HepG2 (cell line): ENCODE results near the gene KRTAP10-5. TPM values are rescaled to one million over a fixed set of nuclear protein-coding genes. Genes with fewer than 3 reads are reported as not detected.
A peak's percentile ranks its signal among the peaks of the same experiment; 100 is the strongest.

Experiments used
- ATAD3A ChIP-seq: sonication (generic); formaldehyde crosslinking; IDR thresholded peaks from 2 replicates; pipeline ENCODE4 v1.4.0; 2020; ENCODE audit warnings: missing genetic modification reagents
- ATF3 ChIP-seq: sonication (generic); formaldehyde crosslinking; IDR thresholded peaks from 2 replicates; pipeline ENCODE4 v1.4.0; 2020; ENCODE audit warnings: missing genetic modification reagents
- CREM ChIP-seq, 2 experiments: sonication (generic) in 1 of 2; formaldehyde crosslinking in 1 of 2; IDR thresholded peaks; 2 replicates each; pipeline versions ENCODE4 v1.4.0 to v1.6.1; 2016 to 2020; ENCODE audit warnings: antibody characterized with exemption in 1 of 2, mild to moderate bottlenecking in 1 of 2, missing genetic modification reagents in 1 of 2
- IKZF4 ChIP-seq: sonication (generic); formaldehyde crosslinking; IDR thresholded peaks from 2 replicates; pipeline ENCODE4 v1.5.1; 2020; ENCODE audit warnings: borderline replicate concordance, mild to moderate bottlenecking, low read depth, missing genetic modification reagents; ENCODE audit errors: not compliant biosample characterization
- IRX3 ChIP-seq: sonication (generic); formaldehyde crosslinking; IDR thresholded peaks from 2 replicates; pipeline ENCODE4 v1.8.1; 2023; ENCODE audit warnings: mild to moderate bottlenecking, low read depth, missing genetic modification reagents, borderline replicate concordance
- MZF1 ChIP-seq: sonication (generic); formaldehyde crosslinking; IDR thresholded peaks from 2 replicates; pipeline ENCODE4 v1.8.1; 2023; ENCODE audit warnings: mild to moderate bottlenecking, missing genetic modification reagents, borderline replicate concordance
- SAP130 ChIP-seq: IDR thresholded peaks from 2 replicates; pipeline ENCODE4 v1.6.1; 2016; ENCODE audit warnings: low read depth
- SSRP1 ChIP-seq: IDR thresholded peaks from 2 replicates; pipeline ENCODE4 v1.6.1; 2016; ENCODE audit warnings: control low read depth
- TRAFD1 ChIP-seq: sonication (generic); formaldehyde crosslinking; IDR thresholded peaks from 2 replicates; pipeline ENCODE4 v1.5.1; 2020; ENCODE audit warnings: missing genetic modification reagents, mild to moderate bottlenecking, borderline replicate concordance
- ZHX2 ChIP-seq, 2 experiments: sonication (generic) in 1 of 2; formaldehyde crosslinking in 1 of 2; IDR thresholded peaks; 2 replicates each; pipeline versions ENCODE4 v1.6.1 to v1.9.0; 2014 to 2022; ENCODE audit warnings: antibody characterized with exemption in 1 of 2, borderline replicate concordance in 1 of 2, inconsistent platforms in 1 of 2, low read depth in 1 of 2, missing genetic modification reagents in 1 of 2
- ZNF281 ChIP-seq: sonication (generic); formaldehyde crosslinking; IDR thresholded peaks from 2 replicates; pipeline ENCODE4 v1.4.0; 2020; ENCODE audit warnings: missing genetic modification reagents, borderline replicate concordance
- ZSCAN29 ChIP-seq: sonication (generic); formaldehyde crosslinking; conservative IDR thresholded peaks from 2 replicates; pipeline ENCODE4 v1.4.0; 2020; ENCODE audit warnings: mild to moderate bottlenecking, missing genetic modification reagents
- ZXDC ChIP-seq: sonication (generic); formaldehyde crosslinking; IDR thresholded peaks from 2 replicates; pipeline ENCODE4 v1.5.0; 2020; ENCODE audit warnings: mild to moderate bottlenecking, missing genetic modification reagents
- polyA plus RNA-seq, 8 experiments: library from polyadenylated mRNA; depleted of rRNA in 3 of 8; stranded (reverse) in 7 of 8; unstranded in 1 of 8; fragments of >200 nt; fragmentation: Illumina TruSeq in 4 of 8; extraction: Trizol in 4 of 8; gene quantifications; 2 replicates each; pipeline versions ENCODE4 v1.2.1 to v1.2.3, GENCODE V29; 2011 to 2016; ENCODE audit warnings: low read depth in 4 of 8, missing spikeins in 1 of 8, mixed read lengths in 1 of 8; ENCODE audit not compliant: insufficient read depth in 1 of 8
- total RNA-seq, 5 experiments: library from RNA; depleted of rRNA; stranded (reverse); fragments of >200 nt; fragmentation: Illumina TruSeq; extraction: Trizol; gene quantifications; 2 replicates each; pipeline ENCODE4 v1.2.3, GENCODE V29; 2016; ENCODE audit warnings: low read depth in 1 of 5

The KRTAP10-5 gene
- total and polyA plus RNA-seq, 2 of the 13 experiments (the other 11 are each of a cell fraction or from before 2014, with no cell fraction given) = not detected

DNA sequence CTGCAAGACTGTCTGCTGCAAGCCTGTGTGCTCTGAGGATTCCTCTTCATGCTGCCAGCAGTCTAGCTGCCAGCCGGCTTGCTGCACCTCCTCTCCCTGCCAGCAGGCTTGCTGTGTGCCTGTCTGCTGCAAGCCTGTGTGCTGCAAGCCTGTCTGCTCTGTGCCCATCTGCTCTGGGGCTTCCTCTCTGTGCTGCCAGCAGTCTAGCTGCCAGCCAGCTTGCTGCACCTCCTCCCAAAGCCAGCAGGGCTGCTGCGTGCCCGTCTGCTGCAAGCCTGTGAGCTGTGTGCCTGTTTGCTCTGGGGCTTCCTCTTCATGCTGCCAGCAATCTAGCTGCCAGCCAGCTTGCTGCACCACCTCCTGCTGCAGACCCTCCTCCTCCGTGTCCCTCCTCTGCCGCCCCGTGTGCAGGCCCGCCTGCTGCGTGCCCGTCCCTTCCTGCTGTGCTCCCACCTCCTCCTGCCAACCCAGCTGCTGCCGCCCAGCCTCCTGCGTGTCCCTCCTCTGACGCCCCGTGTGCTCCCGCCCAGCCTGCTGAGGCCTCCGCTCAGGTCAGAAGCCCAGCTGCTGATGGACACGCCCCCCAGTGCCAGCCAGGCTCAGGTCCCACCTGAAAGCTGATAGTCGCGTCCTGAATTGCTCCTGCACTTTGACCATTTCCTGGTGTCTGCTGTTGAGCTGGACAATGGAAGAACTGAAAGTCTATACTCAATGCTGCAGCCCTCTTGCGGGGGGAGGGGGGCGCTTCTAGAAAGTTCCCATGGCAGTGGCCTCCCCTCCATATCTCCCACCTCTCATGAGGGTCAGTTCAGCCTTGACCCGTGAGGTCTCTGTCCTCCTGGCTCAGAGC, 5.7 kb downstream of the KRTAP10-5 start (continued):
- TF ChIP-seq CREM (IDR thresholded peaks at IDR 0.05) (no peak), CREM (CRISPR knock-in tag; IDR thresholded peaks at IDR 0.05) (no peak), ZNF281 (peak; percentile 80), ZHX2 (IDR thresholded peaks at IDR 0.05; ENCODE audit: low read depth) (0 out of 2 replicates have a peak, but pooled peaks have one; percentile 15), ZHX2 (CRISPR knock-in tag; IDR thresholded peaks at IDR 0.05; ENCODE audit: borderline replicate concordance) (no peak), IRX3 (CRISPR knock-in tag) (no peak), ATF3 (no peak), IKZF4 (no peak), ATAD3A (CRISPR knock-in tag) (no peak), ZXDC (CRISPR knock-in tag) (no peak), ZSCAN29 (CRISPR knock-in tag) (no peak), SSRP1 (CRISPR knock-in tag) (no peak), SAP130 (peak; percentile 78), TRAFD1 (CRISPR knock-in tag) (no peak), MZF1 (CRISPR knock-in tag) (no peak)
